ENCODE data around the gene MUC2.
"Not testable (repeated sequence)": the region's sequence is repeated elsewhere in the genome, so short reads cannot be mapped to it uniquely, and the experiment has no call there.

The MUC2 gene

DNA sequence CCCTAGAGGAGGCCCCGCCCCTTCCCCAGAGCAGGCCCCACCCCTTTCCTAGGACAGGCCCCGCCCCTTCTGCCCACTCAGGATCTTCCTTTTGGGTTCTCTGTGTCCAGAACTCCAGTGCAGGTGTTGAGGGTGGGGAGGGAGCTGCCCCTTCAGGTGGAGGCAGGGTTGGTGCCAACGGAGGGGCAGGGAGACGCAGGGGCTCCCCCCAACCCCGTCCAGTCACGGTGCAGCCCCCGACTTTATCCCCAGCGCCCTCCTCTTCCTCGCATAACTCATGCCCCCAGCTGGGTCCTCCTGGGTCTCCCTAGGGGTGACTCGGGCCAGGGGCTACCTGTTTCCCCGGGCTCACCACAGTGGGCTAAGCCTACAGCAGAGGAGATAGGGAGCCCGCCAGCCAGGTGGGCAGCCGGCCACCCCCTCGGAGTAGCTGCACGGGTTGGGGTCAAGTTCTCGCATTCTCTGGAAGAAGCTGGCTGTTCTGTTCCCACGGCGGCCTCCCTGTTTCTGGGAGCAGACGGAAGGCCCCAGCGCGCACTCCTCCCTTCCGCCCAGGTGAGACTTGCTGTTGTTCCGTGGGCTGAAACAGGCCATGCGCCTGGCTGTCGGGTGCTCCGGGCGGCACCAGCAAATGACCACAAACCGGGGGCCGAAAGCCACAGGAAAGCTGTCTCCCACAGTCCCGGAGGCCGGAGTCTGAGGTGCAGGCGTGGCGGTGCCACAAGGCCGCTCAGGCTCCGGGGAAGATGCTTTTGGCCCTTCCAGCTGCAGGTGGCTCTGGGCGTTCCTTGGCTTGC, 38.9 kb downstream of the MUC2 start:
- DNase-seq (ENCODE audit: low read depth in 2 of 2), result no peak
- TF ChIP-seq, protein P1, sequence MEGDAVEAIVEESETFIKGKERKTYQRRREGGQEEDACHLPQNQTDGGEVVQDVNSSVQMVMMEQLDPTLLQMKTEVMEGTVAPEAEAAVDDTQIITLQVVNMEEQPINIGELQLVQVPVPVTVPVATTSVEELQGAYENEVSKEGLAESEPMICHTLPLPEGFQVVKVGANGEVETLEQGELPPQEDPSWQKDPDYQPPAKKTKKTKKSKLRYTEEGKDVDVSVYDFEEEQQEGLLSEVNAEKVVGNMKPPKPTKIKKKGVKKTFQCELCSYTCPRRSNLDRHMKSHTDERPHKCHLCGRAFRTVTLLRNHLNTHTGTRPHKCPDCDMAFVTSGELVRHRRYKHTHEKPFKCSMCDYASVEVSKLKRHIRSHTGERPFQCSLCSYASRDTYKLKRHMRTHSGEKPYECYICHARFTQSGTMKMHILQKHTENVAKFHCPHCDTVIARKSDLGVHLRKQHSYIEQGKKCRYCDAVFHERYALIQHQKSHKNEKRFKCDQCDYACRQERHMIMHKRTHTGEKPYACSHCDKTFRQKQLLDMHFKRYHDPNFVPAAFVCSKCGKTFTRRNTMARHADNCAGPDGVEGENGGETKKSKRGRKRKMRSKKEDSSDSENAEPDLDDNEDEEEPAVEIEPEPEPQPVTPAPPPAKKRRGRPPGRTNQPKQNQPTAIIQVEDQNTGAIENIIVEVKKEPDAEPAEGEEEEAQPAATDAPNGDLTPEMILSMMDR (IDR thresholded peaks at IDR 0.05; ENCODE audit: low read depth, low read length), result no peak
- H3K4me3 ChIP-seq (replicated peaks in 1 of 2; ENCODE audit: low read depth in 2 of 2, low read length in 2 of 2), result no peak overlapping the region

DNA sequence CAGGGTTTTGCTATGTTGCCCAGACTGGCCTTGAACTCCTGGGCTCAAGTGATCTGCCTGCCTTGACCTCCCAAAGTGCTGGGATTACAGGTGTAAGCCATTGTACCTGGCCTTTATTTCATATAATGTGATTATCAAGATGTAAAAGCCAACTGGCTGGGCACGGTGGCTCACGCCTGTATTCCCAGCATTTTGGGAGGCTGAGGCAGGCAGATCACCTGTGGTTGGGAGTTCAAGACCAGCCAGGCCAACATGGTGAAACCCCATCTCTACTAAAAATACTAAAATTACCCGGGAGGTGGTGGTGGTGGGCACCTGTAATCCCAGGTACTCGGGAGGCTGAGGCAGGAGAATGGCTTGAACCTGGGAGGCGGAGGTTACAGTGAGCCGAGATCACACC, 40.6 kb downstream of the MUC2 start:
- DNase-seq (ENCODE audit: low read depth in 2 of 2); H3K4me3 ChIP-seq (replicated peaks in 1 of 2; ENCODE audit: low read depth in 2 of 2, low read length in 2 of 2): not testable (repeated sequence)

DNA sequence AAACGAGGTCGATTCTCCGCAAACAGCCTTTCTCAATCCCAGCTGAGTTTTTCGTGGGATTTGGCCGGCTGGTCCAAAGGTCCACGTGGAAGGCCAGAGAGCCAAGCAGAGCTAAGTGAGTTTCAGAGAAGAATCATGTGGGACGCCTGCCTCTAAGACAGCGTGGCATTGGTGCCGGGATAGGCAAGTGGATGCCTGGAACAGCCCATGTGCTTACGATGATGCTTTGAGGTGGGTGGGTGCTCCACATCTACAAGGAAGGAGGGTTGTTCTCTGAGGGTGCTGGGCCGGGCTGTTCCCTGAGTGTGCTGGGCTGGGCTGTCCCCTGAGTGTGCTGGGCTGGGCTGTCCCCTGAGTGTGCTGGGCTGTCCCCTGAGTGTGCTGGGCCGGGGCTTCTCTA, 41.4 kb downstream of the MUC2 start:
- TF ChIP-seq, protein P1 (IDR thresholded peaks at IDR 0.05; ENCODE audit: low read depth, low read length), result no peak
- H3K4me3 ChIP-seq (replicated peaks in 1 of 2; ENCODE audit: low read depth in 2 of 2, low read length in 2 of 2), result no peak overlapping the region
- DNase-seq (ENCODE audit: low read depth in 2 of 2), result no peak

DNA sequence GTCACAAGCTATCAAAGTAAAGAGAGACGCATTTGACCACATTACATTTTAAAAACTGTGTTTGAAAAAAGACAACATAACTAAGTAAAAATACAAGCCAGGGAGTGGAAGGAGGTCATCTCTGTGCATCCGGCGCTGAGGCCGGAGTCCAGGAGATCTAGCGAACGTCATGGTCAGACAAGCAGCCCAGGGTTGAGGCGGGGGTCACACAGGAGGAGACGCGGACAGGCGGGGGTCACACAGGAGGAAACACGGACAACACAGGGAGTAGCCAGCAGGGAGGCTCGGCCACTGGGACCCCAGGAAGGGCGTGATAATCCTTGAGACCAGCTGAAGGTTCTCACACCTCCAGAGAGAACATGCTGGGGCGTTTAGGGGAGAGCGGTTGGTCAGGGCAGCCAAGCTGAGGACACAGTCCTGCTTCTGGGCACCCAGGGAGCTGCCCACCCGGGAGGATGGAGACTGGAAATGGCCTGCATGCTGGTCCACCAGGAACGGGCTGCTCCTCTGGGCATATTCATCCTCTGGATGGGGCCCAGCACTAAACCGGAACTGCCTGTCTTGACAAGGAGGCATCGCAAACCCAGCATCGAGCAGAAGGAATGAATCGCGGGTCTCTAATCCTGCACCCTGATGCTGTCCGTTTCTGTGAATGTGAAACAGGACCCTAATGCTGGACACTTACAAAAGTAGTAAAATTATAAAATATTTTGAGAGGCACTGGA, 42.2 kb downstream of the MUC2 start:
- TF ChIP-seq, protein P1 (IDR thresholded peaks at IDR 0.05; ENCODE audit: low read depth, low read length), result no peak
- DNase-seq (ENCODE audit: low read depth in 2 of 2), result no peak
- H3K4me3 ChIP-seq (replicated peaks in 1 of 2; ENCODE audit: low read depth in 2 of 2, low read length in 2 of 2), result no peak overlapping the region

DNA sequence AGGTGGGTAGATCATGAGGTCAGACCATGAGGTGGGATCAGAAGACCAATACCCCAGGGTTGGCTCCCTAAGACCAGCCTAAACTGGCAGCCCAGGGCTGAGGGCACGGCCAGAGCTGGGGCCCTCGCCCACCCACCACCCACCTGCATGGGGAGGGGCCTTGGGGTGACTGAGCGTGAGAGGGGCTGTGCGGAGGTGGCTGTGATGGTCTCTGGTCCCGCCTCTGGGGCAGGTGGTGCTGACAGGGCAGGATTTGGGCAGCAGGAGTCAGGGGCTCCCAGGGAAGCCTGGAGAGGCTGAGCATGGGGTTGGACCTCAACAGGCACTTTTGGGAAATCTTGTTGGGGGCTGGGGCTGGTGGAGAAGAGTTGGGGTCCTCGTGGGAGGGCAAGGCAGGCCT, 43.3 kb downstream of the MUC2 start:
- DNase-seq (ENCODE audit: low read depth in 2 of 2), result no peak
- no peak overlapping the region for H3K4me3 ChIP-seq (replicated peaks in 1 of 2; ENCODE audit: low read depth in 2 of 2, low read length in 2 of 2)
- TF ChIP-seq, protein P1 (IDR thresholded peaks at IDR 0.05; ENCODE audit: low read depth, low read length), result no peak

DNA sequence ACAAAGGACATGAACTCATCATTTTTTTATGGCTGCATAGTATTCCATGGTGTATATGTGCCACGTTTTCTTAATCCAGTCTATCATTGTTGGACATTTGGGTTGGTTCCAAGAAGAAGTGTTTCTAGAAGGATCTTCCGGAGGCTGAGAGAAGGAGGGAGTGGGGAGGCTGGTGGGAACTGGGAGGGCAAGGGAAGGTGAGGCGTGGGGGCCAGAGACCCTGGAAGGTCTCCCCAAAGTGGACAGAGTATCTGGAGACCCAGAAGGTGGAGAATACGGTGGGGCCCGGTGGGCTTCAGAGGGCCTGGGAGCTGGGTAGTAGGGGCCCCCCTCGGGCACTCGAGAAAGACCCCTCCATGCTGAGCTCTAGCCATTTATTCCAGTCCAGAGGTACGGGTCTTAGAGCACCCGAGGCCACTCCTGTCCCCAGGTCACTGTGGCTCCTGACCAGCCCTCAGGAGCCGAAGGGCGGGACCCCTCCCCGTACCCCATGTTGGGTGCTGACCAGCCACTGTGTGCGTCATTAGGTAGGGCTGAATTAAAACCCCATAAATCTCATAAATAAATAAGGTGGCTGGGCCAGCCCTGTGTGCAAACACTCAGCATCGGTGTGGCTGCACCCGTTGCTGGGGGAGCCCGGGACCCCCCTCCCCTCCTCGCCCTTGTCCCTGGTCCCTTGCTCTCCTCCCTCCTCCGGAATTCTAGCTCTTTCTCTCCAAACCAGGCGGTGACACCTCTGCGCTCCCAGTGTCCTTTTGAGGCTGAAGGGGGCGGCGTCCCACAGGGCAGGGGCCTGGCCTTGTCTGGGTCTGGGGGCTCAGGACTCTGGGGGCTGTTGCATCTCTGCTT, 44.3 kb downstream of the MUC2 start:
- no peak overlapping the region for H3K4me3 ChIP-seq (replicated peaks in 1 of 2; ENCODE audit: low read depth in 2 of 2, low read length in 2 of 2)
- DNase-seq (ENCODE audit: low read depth in 2 of 2), result no peak
- TF ChIP-seq, protein P1 (IDR thresholded peaks at IDR 0.05; ENCODE audit: low read depth, low read length), result no peak

Data from cardiac fibroblast (primary cell).